IPS-NIHi11 (cell line): ENCODE measurements around the gene ESRRB.
A peak's percentile ranks its signal among the peaks of the same experiment; 100 is the strongest.

Experiments used
- DNase-seq: peaks from one replicate; pipeline ENCODE4 v3.0.0; 2012; ENCODE audit warnings: mixed read lengths, low spot score

Gene ESRRB

GRCh38 chr14:76541594-76542219 is 165.8 kb downstream of the ESRRB start:
- DNase-seq: no peak

DNA sequence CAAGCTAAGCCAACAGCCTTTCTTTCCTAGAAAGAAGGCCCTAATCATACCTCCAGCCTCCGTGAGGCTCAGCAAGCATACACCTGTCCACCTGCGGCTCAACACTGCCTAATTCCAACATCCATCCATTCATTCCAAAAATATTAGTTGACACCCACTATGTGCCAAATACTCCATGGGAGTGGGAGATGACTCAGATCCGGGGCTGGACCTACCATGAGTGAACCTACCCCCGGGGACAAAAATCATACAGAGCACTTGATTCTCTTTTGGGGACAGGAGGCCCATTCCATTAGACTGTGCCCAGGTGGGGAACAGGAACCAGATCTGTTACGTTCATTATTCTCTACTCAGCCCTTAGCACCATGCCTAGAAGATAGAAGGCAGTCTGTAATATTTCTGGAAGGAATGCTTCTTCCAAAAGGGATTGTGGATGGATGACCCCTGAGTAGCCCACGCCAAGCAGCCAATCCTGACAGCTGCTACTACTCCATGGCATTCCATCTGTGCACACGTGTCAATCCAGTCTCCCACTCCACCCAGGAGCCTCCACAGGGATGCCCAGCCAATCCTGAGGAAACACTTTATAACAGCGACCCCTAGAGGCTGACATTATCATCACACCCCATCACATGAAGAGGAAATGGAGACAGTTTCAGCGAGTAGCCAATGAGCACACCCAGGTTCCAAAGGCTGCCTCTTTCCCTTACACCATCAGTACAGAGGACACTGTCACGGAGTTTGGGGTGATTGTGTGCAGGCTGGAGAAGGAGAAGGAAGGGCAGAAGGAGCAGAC is 170.7 kb downstream of the ESRRB start:
- DNase-seq: peak; percentile 79

DNA sequence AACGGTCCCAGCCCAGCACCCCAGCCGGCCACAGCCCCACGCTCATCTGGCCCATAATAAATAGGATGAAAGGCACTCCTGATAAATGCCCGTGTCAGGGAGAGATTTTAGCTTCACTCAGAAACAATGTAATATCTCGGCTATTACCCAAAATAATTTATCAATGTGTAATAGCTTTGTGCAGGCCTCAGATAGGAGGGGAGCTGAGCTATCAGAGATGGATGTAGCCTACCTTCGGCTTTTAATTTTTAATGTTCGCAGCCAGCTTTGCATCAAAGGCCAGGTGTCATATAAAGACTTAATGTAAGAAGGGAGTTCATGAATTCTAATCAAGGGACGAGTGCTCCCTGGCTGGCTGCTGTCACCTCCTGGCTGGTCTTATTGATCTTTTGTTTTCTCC is 171.9 kb downstream of the ESRRB start:
- no peak for DNase-seq

DNA sequence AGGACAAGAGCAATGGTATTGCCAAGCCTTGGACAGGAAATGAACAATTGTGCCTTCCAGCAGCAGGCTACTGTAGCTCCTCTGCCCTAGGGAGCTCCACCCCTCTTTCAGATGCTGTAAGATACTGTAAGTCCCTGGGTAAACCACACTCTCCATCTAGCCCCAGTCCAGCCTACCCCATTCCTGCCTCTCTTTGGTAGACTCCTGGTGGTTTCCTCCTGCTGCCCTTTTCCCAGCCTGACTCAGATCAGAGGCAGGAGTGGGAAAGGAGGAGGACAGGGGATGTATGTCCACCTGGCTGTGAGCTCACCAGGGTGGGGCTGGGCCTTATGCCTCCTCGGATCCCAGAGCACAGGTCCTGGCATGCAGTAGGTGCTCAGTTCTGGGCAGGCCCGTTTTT is 174.6 kb downstream of the ESRRB start:
- no peak for DNase-seq

- DNase-seq: no peak
Measured at GRCh38 chr14:76551116-76551515, 175.2 kb downstream of the ESRRB start.
